Ovary (tissue), 9 donors: ENCODE results near the gene RPS3A. TPM values are rescaled to one million over a fixed set of nuclear protein-coding genes. Genes with fewer than 3 reads are reported as not detected.

Source experiments
- DNase-seq, 5 donors: peaks; one replicate each; pipeline ENCODE4 v3.0.0-alpha.2; 2019 to 2020
- H3K27ac ChIP-seq, 2 donors: fragments of 200-600 bp; one replicate each; pipeline versions ENCODE4 v1.5.1 to v1.8.0; 2019 to 2022
- H3K27me3 ChIP-seq: fragments of 200-600 bp; one replicate; pipeline ENCODE4 v1.8.0; 2022
- H3K36me3 ChIP-seq: fragments of 200-600 bp; sonication (generic); one replicate; pipeline ENCODE4 v1.5.1; 2019
- H3K4me1 ChIP-seq: one replicate; pipeline ENCODE4 v1.8.1; 2013; ENCODE audit warnings: mild to moderate bottlenecking, moderate library complexity; ENCODE audit not compliant: insufficient read depth
- H3K4me3 ChIP-seq: fragments of 200-600 bp; sonication (generic); one replicate; pipeline ENCODE4 v1.5.1; 2017
- H3K9me3 ChIP-seq, 2 donors: fragments of 200-600 bp in 1 of 2; sonication (generic) in 1 of 2; one replicate each; pipeline versions ENCODE4 v1.5.1 to v1.8.1; 2013 to 2019; ENCODE audit warnings: mild to moderate bottlenecking in 1 of 2, moderate library complexity in 1 of 2
- EP300 ChIP-seq: sonication (generic); formaldehyde crosslinking; IDR thresholded peaks from one replicate; pipeline ENCODE4 v1.6.1; 2017; ENCODE audit warnings: antibody characterized with exemption
- POLR2A ChIP-seq: fragments of 450-650 bp; IDR thresholded peaks from one replicate; pipeline ENCODE4 v1.6.1; 2017; ENCODE audit warnings: antibody characterized with exemption, mild to moderate bottlenecking, moderate library complexity
- WGBS, 3 donors: extraction: QIAGEN DNeasy Blood & Tissue Kit in 1 of 3; methylation state at CpG; one replicate each; pipeline versions ENCODE4 v1.1.5 to v1.1.7; 2013 to 2017; 5-methylcytosine and 5-hydroxymethylcytosine counted together
- intact Hi-C, 4 donors: fragments of 100-400 bp; cut with DNase I; formaldehyde crosslinking; loops; one replicate each; pipeline versions ENCODE4 v1.11.0 to v1.15.1; 2022 to 2023
- polyA plus RNA-seq, 2 donors: library from polyadenylated mRNA; stranded (reverse); fragments of 200-250 nt in 1 of 2; fragments of 350-450 nt in 1 of 2; fragmentation: Illumina TruSeq in 1 of 2; extraction: RNeasy Lipid Tissue Mini Kit (QIAGEN cat#74804) in 1 of 2; gene quantifications; one replicate each; pipeline ENCODE4 v1.2.3, GENCODE V29; 2013 to 2014
- total RNA-seq, 7 donors: library from RNA; depleted of rRNA in 2 of 7; stranded (reverse); fragments of >200 nt in 2 of 7; fragmentation: NEBNext Ultra II Directional in 3 of 7; extraction: Animal tissue kit (Norgen Biotek cat#: 25700) in 3 of 7; gene quantifications; one replicate each; pipeline versions ENCODE4 v1.1.0 to v1.2.4, GENCODE V29; 2016 to 2023
- TF ChIP-seq, protein P1 (sequence below), 3 donors: fragments of 450-650 bp in 2 of 3; fragments of 200-600 bp in 1 of 3; IDR thresholded peaks; one replicate each; pipeline versions ENCODE4 v1.5.1 to v1.8.0; 2016 to 2022; ENCODE audit warnings: antibody characterized with exemption in 3 of 3, mild to moderate bottlenecking in 1 of 3
- donor health status: DM: no; HTN: no; CAD: no; lungs with moderate emphysema.
- donor health status: DM: no; HTN: no; CAD: no.
- donor health status: Bipolar disorder and iron deficiency.
- donor health status: DM: yes; HTN: yes; CAD: no.
- donor health status: DM: no; HTN: no; CAD: no.
- donor health status: DM: yes; HTN: yes; CAD: no.

RPS3A gene
- total and polyA plus RNA-seq, 9 donors, result 3,970 to 14,418 (median 5,892) TPM

DNA sequence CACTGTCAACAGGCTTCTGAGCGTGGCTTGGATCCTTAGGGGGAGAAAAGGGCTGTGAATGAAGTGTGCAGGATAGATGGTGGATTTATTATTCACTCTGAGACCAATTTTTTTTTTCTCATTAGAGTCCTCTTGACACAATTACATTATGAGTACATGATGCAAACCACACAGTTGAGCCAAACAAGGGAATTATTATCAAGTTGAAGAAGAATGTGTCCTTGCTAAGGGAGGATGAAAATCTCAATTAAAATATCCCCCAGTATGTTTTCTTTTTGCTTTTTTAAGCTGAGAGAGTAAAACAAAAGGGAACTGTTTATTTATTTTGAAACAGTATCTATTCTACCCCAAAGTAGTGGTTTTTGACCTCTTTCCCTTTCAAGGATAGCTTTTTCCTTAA, 40.4 kb downstream of the RPS3A start:
- TF ChIP-seq, protein P1, sequence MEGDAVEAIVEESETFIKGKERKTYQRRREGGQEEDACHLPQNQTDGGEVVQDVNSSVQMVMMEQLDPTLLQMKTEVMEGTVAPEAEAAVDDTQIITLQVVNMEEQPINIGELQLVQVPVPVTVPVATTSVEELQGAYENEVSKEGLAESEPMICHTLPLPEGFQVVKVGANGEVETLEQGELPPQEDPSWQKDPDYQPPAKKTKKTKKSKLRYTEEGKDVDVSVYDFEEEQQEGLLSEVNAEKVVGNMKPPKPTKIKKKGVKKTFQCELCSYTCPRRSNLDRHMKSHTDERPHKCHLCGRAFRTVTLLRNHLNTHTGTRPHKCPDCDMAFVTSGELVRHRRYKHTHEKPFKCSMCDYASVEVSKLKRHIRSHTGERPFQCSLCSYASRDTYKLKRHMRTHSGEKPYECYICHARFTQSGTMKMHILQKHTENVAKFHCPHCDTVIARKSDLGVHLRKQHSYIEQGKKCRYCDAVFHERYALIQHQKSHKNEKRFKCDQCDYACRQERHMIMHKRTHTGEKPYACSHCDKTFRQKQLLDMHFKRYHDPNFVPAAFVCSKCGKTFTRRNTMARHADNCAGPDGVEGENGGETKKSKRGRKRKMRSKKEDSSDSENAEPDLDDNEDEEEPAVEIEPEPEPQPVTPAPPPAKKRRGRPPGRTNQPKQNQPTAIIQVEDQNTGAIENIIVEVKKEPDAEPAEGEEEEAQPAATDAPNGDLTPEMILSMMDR (IDR thresholded peaks at IDR 0.05), result no peak
- no peak for TF ChIP-seq POLR2A
- no peak for TF ChIP-seq EP300
- H3K4me3 ChIP-seq, result no peak overlapping the region
- H3K36me3 ChIP-seq, result no peaks in the 10 kb centered on the region
- H3K27me3 ChIP-seq, result no peaks in the 10 kb centered on the region
- no peaks in the 10 kb centered on the region for H3K9me3 ChIP-seq
- DNase-seq, result no peak
- WGBS, 3 donors, result 75 to 85% (median 81%) methylated on average over 1 of the region's 1 CpG
- intact Hi-C loops, result loop anchor here in 1 of 4 donors (10.0 kb wide), 1 partner anchor 185 kb away; the partner anchor contains the start of gene SH3D19
- no peak overlapping the region for H3K27ac ChIP-seq
- no peaks in the 10 kb centered on the region for H3K4me1 ChIP-seq

DNA sequence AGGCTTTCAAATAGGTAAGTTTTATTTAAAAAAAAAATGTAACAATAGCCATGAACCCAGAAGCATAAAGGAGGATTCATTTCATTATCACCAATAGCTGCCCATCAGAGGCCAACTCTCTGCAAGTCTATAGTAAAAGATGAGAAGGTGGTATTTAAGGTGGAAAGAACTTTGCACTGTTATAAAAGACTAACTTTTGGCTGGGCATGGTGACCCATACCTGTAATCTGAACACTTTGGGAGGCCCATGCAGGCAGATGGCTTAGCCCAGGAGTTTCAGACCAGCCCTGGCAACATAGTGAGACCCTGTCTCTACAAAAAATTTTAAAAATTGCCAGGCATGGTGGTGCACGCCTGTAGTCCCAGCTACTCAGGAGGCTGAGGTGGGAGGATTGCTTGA, 43.3 kb downstream of the RPS3A start:
- 84 to 92% (median 91%) methylated on average over 1 of the region's 1 CpG for WGBS, 3 donors
- H3K36me3 ChIP-seq, result no peaks in the 10 kb centered on the region
- intact Hi-C loops, result no loop called here
- H3K4me3 ChIP-seq, result no peak overlapping the region
- H3K27ac ChIP-seq, result no peak overlapping the region
- H3K27me3 ChIP-seq, result no peaks in the 10 kb centered on the region
- DNase-seq, result no peak
- no peaks in the 10 kb centered on the region for H3K9me3 ChIP-seq
- H3K4me1 ChIP-seq, result no peaks in the 10 kb centered on the region
- TF ChIP-seq, protein P1 (IDR thresholded peaks at IDR 0.05), result no peak
- TF ChIP-seq EP300 (no peak), POLR2A (no peak)

DNA sequence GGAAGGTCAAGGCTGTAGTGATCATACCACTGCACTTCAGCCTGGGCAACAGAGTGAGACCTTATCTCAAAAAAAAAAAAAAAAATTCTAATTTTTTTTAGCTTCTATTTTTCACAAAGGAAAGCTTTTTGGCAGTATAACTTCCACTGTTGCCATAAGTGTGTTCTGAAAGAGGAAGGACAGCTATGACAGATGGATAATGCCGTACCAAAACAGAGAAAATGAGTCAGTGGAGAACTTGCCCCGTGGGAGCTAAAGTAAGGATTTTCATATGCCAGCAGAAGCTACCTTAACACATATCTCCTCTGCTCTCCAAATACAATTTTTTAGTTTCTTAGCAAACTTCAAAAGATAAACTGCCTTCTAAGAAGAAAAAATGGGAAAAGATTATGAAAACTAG, 43.7 kb downstream of the RPS3A start:
- H3K4me1 ChIP-seq, result no peaks in the 10 kb centered on the region
- H3K27ac ChIP-seq, result no peak overlapping the region
- no peak for TF ChIP-seq POLR2A
- no peak for TF ChIP-seq EP300
- TF ChIP-seq, protein P1 (IDR thresholded peaks at IDR 0.05), result no peak
- H3K27me3 ChIP-seq, result no peaks in the 10 kb centered on the region
- 23 to 31% (median 24%) methylated on average over 2 of the region's 2 CpGs for WGBS, 3 donors
- H3K9me3 ChIP-seq, result no peaks in the 10 kb centered on the region
- H3K4me3 ChIP-seq, result no peak overlapping the region
- DNase-seq, result no peak
- H3K36me3 ChIP-seq, result no peaks in the 10 kb centered on the region
- intact Hi-C loops, result no loop called here

DNA sequence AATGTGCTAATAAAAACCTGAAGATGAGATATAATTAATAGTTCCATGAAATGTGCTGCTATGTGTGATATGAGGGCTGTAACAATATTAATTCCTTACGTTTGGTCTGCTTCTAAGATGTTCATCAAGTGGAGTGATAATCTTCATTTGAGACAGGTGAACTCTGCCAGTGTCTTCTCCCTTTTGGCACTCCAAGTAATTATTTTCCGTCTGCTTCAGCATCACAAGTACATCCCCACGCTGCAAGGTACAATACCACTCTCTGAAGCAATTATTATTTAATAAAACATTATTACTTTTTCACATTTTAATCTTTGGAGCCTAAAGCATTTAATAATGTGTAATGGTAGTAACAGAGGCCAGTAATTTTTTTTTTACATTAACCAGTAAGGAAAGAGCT, 44.4 kb downstream of the RPS3A start:
- Histone ChIP-seq H3K36me3 (no peaks in the 10 kb centered on the region), H3K4me3 (no peak overlapping the region), H3K9me3 (no peaks in the 10 kb centered on the region), H3K27ac (no peak overlapping the region), H3K4me1 (no peaks in the 10 kb centered on the region), H3K27me3 (no peaks in the 10 kb centered on the region)
- intact Hi-C loops, result no loop called here
- TF ChIP-seq EP300, result no peak
- TF ChIP-seq POLR2A, result no peak
- TF ChIP-seq, protein P1 (IDR thresholded peaks at IDR 0.05), result no peak
- 86 to 93% (median 92%) methylated on average over 3 of the region's 3 CpGs for WGBS, 3 donors
- DNase-seq, result no peak
